Measurements from ENCODE around the gene CETN3. TPM values are rescaled to one million over a fixed set of nuclear protein-coding genes. Genes with fewer than 3 reads are reported as not detected.

CETN3 gene
- 32.0 TPM for total RNA-seq

DNA sequence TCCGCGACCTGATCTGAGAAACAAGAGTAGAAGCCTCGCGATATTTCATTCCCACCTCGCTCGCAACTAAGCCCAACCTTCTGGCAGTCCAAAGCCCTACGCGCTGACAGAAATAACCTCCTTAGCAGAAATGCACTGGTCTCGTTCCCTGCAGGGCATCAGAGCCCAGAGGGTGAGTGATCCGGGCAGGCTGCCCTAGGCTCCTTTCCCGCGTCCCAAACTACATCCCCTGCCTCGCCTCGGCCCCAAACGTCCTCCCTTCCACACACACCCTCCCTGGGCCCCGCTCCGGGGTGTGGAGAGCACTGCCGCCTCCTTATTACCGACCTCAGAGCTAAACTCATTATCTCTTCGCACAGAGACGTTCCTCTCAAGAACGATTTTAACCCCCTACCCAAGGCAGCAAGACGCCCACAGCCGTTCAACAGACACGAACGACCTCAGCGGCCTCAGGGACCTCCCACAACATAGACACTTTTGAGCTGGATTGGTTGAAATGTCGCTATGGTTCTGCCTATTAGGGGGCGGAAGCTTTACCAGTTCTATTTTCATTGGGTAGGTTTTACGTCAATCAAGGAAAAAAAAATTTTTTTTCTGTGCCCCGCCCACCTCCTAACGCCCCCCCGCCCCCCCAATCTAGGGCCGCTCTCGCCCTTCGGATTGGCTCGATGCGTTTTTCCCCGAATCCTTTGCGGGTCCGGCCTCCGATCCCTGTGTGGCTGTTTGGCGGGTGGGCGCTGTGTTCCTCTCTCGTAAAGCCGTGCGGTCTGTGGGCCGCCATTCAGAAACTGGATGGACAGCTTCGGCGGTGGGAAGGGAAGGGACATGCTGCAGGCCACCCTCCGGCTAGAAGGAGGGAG, at the start of gene CETN3:
TSS of gene CETN3 (minus strand) at position 439 of the 860 bp plus-strand sequence. CDS start at position 344, 95 bp downstream.
- DNase-seq = peak; percentile 94

DNA sequence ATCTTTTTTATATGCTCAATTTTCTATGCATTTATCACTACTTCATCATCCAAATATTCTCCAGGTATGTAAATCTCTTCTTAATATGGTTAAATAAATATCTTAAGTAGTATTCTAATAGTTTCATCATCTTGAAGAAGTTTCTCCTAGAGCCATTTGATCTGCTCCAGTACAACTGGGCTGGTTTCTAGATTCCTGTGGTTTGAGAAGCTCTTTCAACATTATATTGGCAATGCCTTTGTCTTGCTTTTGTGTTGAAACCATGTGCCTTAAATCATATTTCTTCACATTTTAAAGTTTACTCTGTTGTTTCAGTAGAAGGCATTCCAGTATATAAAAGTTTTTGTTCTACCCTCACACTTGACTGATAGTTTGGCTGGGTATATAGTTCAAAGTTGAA, 37.4 kb upstream of the CETN3 start:
- no peak for DNase-seq

DNA sequence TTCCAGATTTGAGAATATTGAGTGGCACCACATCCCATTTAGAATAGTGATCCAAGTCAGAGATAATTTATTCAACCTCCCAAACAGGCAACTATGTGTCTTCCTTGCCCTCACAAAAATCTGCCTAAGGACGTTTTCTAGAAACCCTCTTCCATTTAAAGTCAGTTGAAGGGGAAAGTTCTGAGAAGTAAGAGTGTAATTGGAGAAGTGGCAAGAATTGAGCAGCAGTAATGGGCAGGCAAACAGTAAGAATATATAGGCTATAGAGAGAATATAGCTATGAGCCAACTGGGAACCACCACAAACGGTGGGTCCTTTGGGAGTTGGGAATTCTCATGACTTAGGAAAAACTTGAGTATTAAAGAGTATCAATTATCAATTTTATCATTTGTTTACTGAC, 31.1 kb upstream of the CETN3 start:
- DNase-seq = no peak

DNA sequence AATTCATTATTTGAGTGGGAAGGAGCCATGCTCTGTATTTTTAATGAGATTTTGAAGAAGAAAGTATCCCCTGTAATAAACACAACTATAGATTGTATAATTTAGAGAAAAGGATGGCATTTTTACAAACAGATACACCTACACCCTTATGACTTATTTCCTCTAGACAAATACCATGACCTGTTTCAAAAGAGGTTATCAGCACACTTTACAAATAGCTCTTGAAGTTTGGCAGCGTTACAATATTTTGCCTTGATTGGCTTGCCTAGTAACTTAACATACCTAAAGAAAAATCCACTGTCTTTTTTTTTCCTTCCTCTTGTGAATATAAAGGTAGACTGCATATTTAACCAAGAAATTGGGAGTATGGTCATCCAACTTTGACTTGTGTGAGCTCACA, 28.5 kb upstream of the CETN3 start:
- DNase-seq = no peak

DNA sequence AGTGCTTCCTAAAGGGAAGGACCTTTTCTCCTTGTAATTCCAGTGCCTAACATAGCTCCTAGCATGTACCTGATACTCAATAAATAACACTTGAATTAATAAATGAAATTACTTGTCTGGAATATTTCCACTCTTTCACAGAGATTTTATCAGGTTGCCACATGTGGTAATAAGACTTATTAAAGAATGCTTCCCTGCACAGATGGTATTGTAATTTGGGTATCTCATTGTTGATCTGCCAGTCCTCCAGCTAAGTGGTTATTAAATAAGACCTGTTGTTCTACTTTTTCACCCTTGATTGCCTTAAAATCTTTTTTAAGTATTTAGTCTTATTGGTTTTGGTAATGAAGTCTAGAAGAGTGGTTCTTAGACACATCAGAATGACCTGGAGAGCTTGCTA, 28.1 kb upstream of the CETN3 start:
- no peak for DNase-seq

DNA sequence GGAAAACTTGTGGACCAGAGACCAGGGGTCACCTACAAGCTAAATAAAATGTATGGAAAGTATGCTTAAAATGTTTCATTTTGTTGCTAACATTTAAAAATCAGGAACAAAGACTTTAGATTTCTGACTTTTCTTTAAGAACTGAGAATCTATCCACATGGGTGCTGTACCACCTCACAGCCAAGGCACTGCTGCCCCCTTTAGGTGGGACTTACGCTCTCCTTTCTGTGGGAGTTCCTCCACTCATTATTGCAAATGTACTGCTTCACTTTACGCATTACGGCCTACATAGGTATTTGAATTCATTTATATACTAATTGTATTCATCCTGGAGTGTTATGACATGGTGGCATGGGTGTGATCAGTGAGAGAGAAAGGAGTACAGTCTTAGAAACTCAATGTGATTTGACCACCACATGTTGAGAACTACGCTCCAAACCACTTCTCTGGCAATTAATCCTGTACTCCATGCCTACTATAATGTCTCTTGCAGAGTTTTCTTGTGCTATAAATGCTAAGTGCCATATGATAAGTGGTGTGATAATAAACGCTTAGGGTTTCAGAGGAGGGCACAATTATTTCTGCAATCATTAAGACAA, 24.7 kb upstream of the CETN3 start:
- DNase-seq = peak; percentile 27

DNA sequence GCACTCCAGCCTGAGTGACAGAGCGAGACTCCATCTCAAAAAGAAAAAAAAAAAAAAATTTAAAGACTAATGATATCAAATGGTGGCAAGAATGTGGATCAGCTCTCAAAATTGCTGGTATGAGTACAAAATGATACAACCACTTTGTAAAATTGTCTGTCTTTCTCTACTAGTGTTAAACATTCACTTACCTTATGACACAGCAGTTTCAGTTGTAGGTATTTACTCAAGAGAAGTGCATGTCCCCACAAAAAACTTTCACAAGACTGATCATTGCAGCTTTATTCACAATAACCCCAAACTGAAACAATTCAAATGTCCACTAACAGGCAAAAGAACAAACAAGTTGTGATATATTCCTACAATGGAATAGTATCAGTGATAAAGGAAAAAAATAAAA, 14.7 kb upstream of the CETN3 start:
- DNase-seq = no peak

DNA sequence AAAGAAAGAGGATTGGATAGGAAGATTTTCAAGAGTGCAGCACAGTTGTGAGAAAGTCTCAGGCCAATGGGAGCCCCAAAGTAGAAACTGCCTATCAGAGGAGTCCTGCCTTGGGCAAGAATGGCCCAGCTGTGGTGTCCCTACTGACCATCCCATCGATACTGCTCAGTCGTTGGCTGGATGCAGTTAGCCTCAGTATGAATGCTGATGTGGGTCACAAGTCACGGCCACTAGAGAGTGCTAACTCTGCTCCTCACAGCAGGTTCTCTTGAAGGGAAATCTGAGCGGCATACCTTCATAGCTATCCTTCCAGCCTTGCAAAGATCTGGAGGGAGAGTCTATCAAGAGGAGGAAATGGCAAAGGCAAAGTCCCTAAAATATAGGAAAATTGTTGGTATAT, 11.6 kb upstream of the CETN3 start:
- no peak for DNase-seq

DNA sequence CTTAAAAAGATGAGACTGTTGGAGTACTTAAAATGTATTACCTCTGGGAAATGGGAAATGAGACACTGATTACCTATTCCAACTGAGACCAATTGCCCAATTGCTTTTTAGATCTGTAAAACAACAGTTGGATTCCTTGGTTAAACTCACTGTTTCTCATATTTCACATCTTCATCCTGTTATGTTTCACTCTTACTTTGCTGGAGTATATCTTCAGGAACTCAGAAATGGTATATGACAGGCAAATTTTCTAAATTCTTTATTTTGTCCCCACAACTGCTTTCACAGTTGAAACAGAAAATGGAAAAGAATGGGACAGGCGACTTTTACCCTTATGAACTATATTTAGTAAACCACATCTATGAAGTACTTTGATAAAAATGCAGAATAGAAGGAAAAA, 8.7 kb upstream of the CETN3 start:
- no peak for DNase-seq

DNA sequence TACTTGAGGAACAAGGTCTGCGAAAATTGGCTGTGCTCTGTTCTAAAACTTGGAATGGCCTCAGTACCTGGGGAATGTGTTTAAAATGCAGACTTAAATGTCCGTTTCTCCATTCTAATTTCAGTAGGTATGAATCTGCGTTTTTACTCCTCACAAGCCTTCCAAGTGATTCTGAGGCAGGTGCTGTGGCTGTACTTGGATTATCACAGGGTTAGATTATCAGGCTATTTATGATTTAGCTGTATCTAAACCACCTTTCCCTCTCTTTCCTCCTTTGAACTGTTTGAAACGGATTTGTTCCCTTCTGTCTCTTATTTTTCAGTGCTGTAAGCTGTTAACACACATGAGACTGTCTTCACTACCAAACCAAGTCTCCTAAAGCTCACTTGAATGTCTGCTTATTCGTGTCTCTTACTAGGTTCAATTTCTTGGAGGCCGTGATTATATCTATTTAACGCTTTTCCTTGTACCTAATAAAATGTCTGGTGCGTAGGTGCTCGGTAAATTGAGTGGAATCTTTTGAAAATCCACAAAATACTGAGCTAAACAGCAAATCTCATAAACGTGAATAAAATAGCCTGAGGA, 714 bp upstream of the CETN3 start:
- no peak for DNase-seq

DNA sequence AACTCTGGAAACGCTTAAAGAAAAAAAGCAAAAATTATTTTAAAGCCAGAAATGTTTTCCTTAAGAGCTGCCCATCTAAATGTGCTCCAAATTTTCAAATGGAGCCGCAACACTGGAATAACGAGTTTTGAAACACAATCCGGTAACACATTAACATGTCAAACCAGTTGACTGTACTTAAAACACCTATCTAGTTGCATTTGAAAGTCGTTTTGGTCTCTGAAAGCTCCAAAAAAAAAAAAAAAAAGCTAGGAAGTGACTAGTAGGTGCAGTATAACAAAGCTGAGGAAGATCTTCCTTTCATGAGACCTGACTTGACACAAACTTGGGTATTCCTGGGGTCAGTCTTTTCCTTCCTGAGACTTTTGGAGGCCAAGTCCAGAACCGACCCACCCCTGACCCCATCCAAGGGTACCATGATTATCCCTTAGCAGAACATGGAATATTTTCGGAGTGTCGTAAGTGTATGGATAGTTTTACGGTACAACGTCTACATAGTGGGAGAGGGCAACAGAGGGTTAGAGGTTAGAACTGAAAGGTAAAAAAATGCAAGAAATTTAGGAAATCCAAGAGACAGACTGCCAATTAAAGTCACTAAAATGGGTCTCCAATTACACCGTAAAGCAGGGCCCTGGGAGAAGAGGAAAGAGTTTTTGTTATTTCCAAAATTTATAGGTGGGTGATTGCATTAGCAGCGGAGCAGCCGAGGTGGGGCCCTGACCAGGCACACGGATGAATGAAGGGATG, 812 bp downstream of the CETN3 start:
- DNase-seq = no peak

DNA sequence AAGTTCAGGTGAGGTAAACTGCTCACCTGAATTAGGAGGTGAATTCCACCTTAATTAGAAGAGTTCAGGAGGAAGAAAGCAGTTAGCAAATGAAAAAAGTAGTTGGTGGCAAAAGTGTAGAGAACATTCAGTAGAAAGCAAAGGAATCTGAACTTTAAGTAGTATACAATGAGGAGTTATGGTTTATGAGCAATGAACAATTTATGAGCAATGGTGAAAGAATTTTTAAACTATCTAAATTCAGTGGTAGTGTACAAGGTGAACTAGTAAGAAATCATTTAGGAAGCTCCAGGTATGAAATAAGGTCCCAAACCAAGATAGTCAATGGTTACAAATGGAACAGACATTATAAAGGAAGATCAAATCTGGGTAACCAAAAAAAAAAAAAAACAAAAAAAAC, 3.1 kb downstream of the CETN3 start:
- no peak for DNase-seq

DNA sequence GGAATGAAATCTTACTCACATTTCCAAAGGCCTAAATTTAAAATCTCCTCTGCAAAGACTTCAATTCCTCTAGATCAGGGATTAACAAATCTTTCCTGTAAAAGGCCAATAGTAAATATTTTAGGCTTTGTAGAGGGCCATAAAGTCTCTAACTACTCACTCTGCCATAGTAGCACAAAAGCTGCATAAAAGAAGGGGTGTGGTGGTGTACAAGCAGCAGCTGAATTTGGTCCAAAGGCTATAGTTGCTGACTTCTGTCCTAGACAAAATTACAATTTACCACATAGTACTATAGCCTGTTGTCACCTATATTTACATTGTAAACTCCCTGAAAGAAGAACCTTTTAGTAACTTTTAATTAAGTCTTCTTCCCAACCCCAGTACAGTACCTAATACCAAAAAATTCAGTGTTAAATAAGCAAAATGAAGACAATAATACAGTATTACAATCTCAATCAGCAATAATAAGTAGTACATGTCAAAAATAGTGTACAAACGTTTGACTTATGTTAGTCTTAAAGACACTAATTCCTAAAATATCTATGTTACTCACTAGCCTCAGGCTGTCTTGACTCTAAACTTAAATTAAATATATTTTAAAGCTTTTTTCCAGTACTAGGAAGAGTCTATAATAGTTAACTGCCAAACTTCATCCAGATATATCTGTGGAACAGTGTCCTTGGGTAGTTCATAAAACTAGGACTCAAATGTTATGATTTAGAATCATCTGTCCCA, 6.9 kb downstream of the CETN3 start:
- no peak for DNase-seq

DNA sequence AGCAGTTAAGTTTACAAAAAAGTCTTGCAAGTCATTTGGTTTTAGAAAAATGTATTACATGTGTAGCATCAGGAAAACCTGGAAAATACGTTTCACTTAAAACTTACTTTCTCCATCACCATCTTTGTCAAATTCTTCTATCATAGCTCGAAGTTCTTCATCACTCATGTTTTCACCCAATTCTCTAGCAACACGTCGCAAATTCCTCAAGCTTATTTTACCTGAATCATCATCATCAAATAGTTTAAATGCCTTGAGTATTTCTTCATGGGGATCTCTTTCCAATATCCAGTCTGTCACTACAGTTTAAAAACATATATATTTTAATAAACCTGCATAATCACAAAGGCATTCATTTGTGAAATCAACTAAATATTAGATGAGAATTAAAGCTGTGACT, 10.3 kb downstream of the CETN3 start:
- DNase-seq = no peak

DNA sequence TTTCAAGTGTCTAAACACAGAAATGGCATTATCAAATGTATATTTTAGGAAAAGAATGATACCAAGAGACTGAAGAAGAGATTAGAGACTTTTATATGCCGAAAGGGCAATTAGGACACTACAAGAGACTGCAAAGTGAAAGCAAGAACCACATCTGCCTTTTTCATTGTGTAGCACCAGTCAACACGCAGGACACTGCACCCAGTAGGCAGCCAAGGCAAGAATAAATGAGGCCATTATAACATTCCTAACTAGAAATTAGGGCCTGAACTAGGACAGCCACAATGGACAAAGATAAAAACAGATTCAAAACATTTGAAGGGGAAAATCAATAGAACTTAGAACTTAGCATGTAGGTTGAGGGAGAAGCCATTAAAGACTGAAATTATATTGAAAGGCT, 10.8 kb downstream of the CETN3 start:
- DNase-seq = no peak

DNA sequence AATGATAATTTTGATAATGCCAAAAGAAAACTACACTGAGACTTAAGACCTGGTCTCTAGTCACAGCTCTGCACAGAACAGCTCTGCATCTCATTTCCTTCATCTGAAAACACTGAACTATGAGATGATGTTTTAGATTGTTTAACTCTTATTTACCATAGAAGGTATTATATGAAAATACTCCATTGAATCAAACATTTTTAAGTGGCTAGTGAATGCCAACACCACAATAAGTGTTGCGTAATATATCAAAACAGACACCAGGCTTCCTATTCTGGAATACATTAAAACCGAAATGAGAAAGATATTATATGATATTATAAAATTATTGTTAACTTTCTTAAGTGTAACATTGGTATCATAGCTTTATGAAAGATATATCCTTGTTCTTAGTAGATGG, 14.6 kb downstream of the CETN3 start:
- no peak for DNase-seq

DNA sequence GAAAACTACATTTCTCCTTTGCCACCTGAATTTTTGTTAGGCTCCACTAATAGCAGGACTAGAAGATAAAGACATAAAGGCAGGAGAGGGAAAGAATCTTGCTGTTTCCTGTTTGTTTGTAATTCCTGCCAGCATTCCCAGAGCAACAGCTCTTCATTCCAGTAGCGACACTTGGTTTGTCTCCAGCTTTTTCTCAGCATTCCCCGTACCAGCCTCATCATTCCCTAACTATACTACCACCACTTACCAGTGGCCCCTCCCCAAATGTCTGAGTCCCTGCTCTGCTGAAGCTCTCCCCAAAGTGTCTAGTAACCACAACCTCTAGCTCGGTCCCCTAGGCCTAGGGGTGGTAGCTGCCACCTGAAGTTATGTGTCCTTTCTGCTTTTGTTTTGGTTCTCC, 18.6 kb downstream of the CETN3 start:
- no peak for DNase-seq

DNA sequence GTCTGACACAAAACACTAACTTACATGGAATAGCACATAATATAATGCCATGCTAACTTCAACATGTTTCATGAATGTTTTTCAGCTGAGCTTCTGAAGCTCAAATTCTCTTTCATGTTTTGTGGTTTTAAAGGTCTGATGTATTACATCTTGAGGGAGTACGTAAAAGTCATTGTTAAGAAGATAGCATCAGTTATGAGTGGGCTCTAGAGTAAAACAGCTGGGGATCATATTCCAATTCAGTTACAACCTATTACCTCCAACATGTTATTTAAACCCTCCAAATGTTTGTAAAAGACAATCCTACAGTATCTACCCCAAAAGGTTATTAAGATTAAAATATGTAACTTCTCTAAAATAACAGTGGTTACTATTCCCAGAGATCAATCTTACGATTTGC, 19.2 kb downstream of the CETN3 start:
- no peak for DNase-seq

DNA sequence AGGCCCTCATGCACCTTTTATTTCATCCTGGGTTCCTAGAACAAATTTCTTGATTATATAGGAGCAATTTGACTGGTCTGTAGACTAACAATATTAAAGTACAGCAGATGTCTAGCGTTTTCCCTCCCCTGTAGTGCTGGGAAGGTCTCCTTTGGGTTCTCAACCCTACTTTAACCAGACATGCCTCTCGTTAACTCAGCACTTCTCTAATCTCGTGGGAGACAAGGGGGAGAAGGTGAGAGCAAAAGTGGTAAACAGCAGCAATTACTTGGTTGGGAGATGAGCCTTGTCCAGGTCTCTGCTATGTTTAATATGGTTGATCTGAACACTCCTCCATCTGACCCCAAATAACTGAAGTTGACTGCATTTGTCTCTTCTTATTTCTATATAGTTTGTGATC, 22.0 kb downstream of the CETN3 start:
- DNase-seq = no peak

DNA sequence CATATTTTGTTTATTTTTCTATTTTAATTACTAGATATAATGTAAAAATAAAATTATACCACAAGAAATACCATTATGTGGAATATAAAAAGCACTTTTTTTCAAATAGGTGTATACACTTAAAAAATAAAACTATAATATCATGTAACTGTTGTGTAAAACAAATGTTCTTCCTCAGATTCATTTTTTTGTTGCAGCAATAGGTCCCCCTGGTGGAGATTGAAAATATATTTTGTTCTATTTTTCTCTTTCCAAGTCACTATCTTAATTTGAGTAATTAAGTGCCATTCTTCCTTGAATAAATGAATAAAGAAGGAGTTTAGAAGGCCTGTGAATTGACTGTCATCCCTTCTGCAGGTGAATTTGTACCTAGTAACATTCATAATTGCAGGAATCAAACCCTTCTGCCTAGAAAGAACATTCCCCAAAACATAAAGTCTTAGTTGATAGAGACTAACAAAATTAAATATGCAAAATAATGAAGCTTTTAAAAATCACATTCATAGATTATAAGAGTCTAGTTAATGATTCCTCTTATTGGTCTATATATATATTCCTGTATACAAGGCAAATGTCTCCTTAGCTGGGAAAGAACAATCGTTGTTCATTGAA, 23.4 kb downstream of the CETN3 start:
- DNase-seq = no peak

DNA sequence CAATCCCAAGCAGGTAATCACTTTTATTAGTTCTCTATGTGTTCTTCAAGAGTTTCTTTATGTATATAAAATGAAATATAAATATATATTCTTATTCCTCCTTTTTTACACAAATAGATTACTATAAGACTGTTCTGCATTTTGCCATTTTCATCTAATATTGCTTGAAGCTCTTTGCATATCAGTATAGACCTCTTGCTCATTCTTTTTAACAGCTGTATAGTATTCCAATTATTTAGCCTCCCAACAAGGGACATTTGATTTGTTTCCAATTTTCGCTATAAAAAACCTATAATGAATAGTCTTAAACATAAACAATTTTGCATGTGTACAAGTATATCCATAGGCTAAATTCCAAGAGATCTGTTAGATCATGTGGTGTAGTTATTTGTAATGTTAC, 25.2 kb downstream of the CETN3 start:
- DNase-seq = no peak

DNA sequence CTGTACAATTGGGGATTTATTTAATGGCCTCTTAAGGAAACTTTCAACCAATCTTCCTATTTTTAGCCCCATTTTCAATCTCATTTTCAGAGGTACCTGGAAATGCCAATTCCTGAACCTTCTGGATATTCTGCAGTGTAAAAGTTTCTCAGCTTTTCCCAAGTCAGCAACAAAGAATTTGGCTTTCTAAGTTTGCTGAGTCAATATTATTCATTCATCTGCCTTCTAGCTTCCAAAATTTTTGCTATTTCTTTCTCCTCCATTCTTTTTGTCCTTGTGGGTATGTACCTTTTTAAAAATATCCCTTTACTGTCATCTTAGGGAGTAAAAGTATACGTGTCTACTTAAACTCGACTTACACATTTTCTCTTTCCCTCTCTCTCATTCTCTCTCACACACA, 25.7 kb downstream of the CETN3 start:
- DNase-seq = no peak
